Type B pancreatic cell (in vitro differentiated cells): ENCODE measurements around the gene PRSS3. TPM values are rescaled to one million over a fixed set of nuclear protein-coding genes. Genes with fewer than 3 reads are reported as not detected.
"Not testable (repeated sequence)": the region's sequence is repeated elsewhere in the genome, so short reads cannot be mapped to it uniquely, and the experiment has no call there.

Source experiments
- DNase-seq: peaks from one replicate; pipeline ENCODE4 v3.0.0; 2021; ENCODE audit warnings: mixed read lengths; ENCODE audit not compliant: unreplicated experiment; ENCODE audit errors: extremely low spot score
- H3K27ac Mint-ChIP-seq: 2 replicates; pipeline ENCODE4 v1.8.0; 2021; ENCODE audit warnings: mild to moderate bottlenecking, mixed read lengths
- H3K27me3 Mint-ChIP-seq: 2 replicates; pipeline ENCODE4 v1.8.0; 2021; ENCODE audit warnings: mixed read lengths
- H3K36me3 Mint-ChIP-seq: 2 replicates; pipeline ENCODE4 v1.8.0; 2021; ENCODE audit warnings: mixed read lengths
- H3K4me1 Mint-ChIP-seq: one replicate; pipeline ENCODE4 v1.8.0; 2021; ENCODE audit warnings: mixed read lengths; ENCODE audit not compliant: unreplicated experiment
- H3K4me3 Mint-ChIP-seq: 2 replicates; pipeline ENCODE4 v1.8.0; 2021; ENCODE audit warnings: mild to moderate bottlenecking, mixed read lengths
- H3K9me3 Mint-ChIP-seq: 2 replicates; pipeline ENCODE4 v1.8.0; 2021; ENCODE audit warnings: mixed read lengths
- CTCF ChIP-seq: fragments of 200-600 bp; sonication (generic); conservative IDR thresholded peaks from 2 replicates; pipeline ENCODE4 v1.5.0; 2021; ENCODE audit warnings: antibody characterized with exemption, mild to moderate bottlenecking
- long read RNA-seq: library from polyadenylated mRNA; unstranded; transcript quantifications from one replicate; pipeline ENCODE4 v2.0.0, GENCODE V29; 2020
- total RNA-seq: library from RNA; stranded (reverse); gene quantifications from 2 replicates; pipeline ENCODE4 v1.2.1, GENCODE V29; 2021; ENCODE audit warnings: low replicate concordance

Gene PRSS3
- total RNA-seq: 0.86 TPM in 1 of 2 replicates, not detected in the other
- long read RNA-seq, partial matches to known transcripts: 0 of 3 reads
- long read RNA-seq, other reads (novel, unspliced or antisense): 1 of 3 reads

- no peak for DNase-seq
- no peaks in the 10 kb centered on the region for H3K36me3 Mint-ChIP-seq
- no peak for TF ChIP-seq CTCF
- no peak within 1 kb of the TSS for H3K27ac Mint-ChIP-seq
- H3K9me3 Mint-ChIP-seq: no peaks in the 10 kb centered on the region
- H3K27me3 Mint-ChIP-seq: peaks cover 10% of the 10 kb centered on the region
- no peak within 1 kb of the TSS for H3K4me3 Mint-ChIP-seq
- H3K4me1 Mint-ChIP-seq: no peaks in the 10 kb centered on the region
These were observed at the start of gene PRSS3 for GRCh38 chr9:33795281-33795680. PRSS3 (plus strand) TSS chr9:33795561; CDS start chr9:33795574, 13 bp downstream.

DNA sequence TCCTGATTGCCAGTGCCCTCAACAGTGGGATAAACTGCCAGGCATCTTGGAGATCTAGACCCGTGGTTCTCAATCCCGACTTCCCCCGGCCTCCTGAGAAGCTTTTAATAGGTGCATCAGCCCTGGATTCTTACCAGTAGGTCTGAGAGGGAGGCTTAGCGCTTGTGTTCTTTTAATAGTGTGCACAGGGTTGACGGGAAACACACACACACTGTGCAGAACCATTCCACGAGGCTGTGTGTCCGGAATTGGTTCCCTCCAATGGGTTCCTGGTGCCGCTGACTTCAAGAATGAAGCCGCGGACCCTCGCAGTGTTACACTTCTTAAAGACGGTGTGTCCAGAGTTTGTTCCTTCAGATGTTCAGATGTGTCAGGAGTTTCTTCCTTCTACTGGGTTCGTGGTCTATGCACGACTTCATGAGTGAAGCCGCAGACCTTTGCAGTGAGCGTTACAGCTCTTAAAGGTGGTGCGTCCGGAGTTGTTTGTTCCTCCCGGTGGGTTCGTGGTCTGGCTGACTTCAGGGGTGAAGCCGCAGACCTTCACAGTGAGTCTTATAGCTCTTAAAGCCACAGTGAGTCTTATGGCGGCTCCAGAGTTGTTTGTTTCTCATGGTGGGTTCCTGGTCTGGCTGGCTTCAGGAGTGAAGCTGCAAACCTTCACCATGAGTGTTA lies 46.6 kb upstream of the PRSS3 start:
- H3K27me3 Mint-ChIP-seq: peaks cover 12% of the 10 kb centered on the region
- no peak for DNase-seq
- TF ChIP-seq CTCF: no peak
- no peak overlapping the region for H3K27ac Mint-ChIP-seq
- H3K4me3 Mint-ChIP-seq: no peak overlapping the region
- H3K4me1 Mint-ChIP-seq: peaks cover 4% of the 10 kb centered on the region
- H3K9me3 Mint-ChIP-seq: no peaks in the 10 kb centered on the region
- H3K36me3 Mint-ChIP-seq: no peaks in the 10 kb centered on the region

DNA sequence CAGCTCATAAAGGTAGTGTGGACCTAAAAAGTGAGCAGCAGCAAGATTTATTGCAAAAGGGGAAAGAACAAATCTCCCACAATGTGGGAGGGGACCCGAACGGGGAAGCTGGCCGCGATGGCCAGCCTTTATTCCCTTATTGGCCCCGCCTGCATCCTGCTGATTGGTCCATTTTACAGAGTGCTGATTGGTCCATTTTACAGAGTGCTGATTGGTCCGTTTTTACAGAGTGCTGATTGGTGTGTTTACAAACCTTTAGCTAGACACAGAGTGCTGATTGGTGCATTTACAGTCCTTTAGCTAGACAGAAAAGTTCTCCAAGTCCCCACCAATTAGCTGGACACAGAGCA lies 46.1 kb upstream of the PRSS3 start:
- H3K4me3 Mint-ChIP-seq, H3K9me3 Mint-ChIP-seq, H3K27ac Mint-ChIP-seq, H3K36me3 Mint-ChIP-seq, DNase-seq, H3K4me1 Mint-ChIP-seq: not testable (repeated sequence)
- peaks cover 12% of the 10 kb centered on the region for H3K27me3 Mint-ChIP-seq

- H3K4me1 Mint-ChIP-seq: peaks cover 4% of the 10 kb centered on the region
- no peaks in the 10 kb centered on the region for H3K9me3 Mint-ChIP-seq
- no peak for TF ChIP-seq CTCF
- no peak overlapping the region for H3K27ac Mint-ChIP-seq
- H3K27me3 Mint-ChIP-seq: peaks cover 12% of the 10 kb centered on the region
- no peaks in the 10 kb centered on the region for H3K36me3 Mint-ChIP-seq
- no peak for DNase-seq
- H3K4me3 Mint-ChIP-seq: no peak overlapping the region
These were observed 45.0 kb upstream of the PRSS3 start for GRCh38 chr9:33750307-33750838.

DNA sequence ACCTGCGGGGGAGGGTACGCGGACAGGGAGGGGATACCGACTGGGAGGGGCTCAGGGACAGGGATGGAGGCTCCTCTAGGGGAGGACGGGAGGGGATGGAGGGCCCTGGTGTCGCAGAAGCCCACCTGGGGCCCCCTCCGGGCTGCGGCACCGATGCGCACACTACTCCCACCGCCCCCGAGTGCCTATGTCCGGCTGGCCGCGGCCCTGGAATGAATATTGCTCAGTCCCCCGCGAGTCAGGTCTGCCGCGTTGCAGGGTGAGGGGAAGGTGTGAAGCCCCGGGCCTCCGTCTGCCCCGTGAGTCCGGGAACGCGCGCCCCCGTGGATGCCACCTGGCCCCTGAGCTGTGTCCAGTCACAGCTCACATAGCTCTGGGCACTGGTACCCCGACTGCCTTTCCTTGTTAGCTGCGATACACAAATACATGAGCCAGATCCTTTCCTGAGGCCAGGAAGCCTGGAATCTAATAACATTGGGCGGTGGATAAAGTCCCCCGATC lies 44.5 kb upstream of the PRSS3 start:
- Mint-ChIP-seq H3K4me1 (peaks cover 4% of the 10 kb centered on the region), H3K4me3 (no peak overlapping the region), H3K9me3 (no peaks in the 10 kb centered on the region), H3K27ac (no peak overlapping the region), H3K27me3 (peaks cover 9% of the 10 kb centered on the region), H3K36me3 (no peaks in the 10 kb centered on the region)
- DNase-seq: no peak
- no peak for TF ChIP-seq CTCF

GRCh38 chr9:33751536-33752129 lies 43.7 kb upstream of the PRSS3 start:
- no peak for DNase-seq
- Mint-ChIP-seq H3K27me3 (peaks cover 11% of the 10 kb centered on the region), H3K9me3 (no peaks in the 10 kb centered on the region), H3K27ac (peak overlapping the region; percentile 42), H3K4me3 (no peak overlapping the region), H3K4me1 (peaks cover 4% of the 10 kb centered on the region), H3K36me3 (no peaks in the 10 kb centered on the region)
- TF ChIP-seq CTCF: no peak
